HG03045 (cell line): ENCODE results near the gene PLPPR1.
"Not testable (repeated sequence)": the region's sequence is repeated elsewhere in the genome, so short reads cannot be mapped to it uniquely, and the experiment has no call there.

Experiments
- ATAC-seq: cut with Tn5 transposase; IDR thresholded peaks from one replicate; pipeline ENCODE4 v1.9.1; 2021; ENCODE audit warnings: mild to moderate bottlenecking, moderate library complexity; ENCODE audit not compliant: unreplicated experiment

The PLPPR1 gene

DNA sequence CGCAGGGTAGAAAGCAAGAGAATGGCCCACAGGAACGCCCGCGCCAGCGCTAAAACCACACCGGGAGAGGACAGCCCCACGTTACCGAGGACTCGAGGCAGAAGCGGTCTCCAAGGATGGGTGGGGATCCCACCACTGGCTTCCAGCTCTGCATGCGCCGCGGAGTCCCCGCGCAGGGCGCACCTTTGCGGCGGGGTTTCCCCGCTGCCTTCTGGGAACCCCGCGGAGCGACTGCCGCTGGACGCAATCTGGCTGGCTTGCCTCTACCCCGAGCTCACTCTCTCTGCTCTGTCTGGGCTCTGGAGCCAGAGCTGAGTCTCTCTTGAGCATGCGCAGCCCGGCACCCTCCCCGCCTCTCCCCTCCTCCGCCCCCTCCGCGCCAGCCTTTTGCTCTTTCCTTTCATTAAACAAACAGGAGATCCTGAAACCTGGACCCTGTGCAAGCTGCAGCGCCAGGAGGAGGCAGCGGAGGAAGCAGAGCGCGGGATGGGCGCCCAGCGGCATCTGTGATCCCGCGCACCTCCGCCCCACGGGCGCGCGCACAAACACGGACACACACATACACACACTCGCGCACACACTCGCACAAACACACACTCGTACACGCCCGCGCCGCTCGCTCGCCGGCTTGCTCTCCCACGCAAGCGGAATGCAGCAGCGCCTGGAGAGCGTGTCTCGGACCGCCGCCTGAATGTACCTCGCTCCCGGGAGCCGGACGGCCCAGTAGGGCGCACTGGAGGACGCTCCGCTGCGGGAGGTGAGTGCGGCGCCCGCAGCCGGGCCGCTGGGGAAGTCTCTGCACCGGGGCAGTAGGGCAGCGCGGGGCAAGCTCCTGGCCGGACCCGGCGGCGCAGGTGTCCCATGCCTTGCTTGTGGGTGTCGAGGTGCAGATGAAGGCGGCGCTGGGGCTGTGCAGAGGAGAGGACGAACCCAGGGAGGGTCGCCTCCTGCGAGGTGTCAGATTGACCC, at the start of gene PLPPR1:
TSS of gene PLPPR1 (plus strand) at position 382 of the 969 bp plus-strand sequence.
- no peak for ATAC-seq

DNA sequence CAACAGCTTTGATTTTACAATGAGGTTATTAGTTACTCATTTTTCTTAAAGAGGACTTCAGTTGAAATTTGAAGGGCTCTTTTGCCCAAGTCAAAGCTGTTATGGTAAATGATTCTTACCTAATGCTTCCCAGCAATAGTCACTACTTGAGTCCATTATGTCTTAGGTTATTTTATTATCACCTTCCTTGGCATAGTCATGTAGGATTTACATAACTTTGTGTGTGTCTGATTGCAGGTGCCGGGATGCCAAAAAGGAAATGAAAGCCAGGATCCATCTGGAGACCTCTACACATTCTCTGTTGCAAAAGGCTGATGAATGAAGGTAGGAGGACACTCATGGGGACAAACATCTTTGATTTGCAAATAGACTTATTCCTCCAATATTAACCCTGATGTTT, 38.8 kb upstream of the PLPPR1 start:
- ATAC-seq, result no peak

DNA sequence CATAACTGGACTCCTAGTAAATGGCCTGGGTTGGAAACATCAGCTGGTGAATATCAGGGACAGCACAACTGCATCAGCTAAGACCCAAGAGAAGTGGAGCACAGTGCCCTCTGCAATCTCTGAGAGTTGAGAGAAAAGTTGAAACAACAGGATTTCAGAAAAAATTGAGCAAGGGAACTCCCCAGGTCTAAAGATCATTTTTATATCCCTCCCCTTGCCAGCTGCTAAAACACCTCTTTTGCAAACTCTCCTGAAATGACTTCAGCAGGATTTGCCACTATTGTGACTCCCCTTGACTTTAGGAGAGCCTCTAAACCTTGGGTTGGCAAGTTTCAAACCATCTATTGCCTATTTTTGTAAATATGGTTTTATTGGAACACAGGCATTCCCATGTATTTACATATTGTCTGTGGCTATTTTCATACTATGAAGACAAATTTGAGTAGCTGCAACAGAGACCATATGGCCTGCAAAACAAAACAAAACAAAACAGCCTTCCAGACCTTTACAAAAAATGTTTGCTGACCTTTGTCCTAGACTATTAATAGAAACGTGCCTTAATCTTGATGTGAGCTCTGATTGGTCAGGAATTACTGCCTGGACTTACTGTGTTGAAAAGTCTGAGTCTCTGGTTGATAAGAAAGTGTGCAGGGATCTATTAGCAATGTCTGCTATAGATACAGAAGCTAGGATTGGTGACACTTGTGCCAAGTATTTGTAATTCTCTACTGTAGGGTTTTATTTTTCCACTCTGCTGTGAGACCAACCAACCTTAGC, 37.7 kb upstream of the PLPPR1 start:
- ATAC-seq, result no peak

DNA sequence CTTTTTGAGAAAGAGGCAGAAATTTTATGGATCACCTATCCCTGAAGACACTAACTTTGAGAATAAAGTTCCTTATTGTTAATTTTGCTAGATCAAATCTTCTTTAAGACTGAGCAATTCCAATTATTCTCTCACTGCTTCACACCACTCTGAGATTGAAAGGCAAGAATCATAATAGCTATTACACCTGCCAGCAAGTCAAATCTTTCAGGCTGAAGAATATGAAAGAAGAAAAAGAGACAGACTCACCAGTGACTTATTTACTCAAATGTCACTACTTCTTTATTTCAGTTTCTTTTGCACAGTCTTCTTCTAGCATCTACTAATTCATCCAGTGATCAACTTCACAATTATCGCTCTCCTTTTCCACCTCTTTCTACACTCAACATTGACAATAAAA, 35.9 kb upstream of the PLPPR1 start:
- ATAC-seq, result no peak

DNA sequence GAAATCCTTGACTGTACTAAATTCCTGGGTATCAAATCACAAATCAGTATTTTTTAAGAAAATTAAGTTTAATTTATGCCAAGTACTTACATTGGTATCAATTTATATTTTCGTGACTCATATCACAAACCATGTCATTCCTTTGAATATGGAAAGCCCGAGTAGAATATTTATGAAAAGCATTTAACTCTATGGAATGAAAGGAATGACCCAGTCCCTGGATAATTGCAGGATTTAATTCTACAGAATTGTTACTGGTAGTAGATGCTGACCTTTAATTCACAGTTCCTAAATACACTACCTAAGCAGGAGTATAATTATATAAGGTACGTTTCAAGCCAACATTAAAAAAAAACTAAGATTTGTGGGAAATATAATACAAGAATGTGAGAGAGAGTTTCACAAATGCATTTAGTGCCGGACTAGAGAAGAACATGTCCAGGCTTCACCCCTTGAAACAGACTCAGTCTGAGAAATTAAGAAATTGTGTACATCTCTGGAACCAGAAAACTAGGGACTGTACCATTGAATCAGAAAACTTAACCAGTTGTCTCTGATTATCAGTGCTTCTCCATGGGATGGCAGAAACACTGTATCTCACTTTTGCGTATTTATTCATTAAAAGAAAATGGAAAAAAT, 28.5 kb upstream of the PLPPR1 start:
- no peak for ATAC-seq

DNA sequence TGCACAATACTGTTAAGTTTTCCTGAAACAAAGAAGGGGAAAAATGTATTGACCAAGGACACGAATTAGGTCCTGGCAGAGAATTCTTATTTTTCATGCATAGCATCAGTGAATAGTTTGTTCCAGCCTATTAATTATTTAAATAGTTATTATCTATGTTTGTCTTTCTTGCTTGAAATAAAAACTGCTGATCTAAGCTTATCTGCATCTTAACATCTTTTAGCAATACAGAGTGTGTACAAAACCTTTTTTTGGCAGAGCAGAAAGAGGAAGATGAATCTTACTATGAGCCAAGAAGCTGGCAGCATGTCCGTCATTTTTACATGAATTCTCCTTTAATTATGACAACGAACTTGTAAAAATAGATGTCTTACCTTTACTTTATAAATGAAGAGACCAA, 23.3 kb upstream of the PLPPR1 start:
- ATAC-seq, result no peak

DNA sequence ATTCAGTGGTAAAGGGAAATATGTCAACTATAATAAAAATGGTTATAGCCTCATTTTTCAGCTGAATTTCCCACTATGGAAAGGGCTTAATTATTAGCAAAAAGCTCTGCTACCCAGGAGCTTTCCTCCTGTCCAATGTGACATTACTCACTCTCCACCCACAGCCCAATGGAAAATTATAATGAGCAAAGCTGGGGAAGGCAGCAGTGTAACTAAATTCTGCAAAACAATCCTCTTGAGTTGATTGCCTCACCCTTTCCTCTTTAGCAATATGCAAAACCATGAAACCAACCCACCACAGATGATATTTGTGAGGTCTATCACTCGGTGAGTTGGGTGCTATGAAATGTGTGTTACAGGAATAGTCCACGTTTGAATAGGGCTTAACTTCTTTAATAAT, 14.0 kb upstream of the PLPPR1 start:
- no peak for ATAC-seq

DNA sequence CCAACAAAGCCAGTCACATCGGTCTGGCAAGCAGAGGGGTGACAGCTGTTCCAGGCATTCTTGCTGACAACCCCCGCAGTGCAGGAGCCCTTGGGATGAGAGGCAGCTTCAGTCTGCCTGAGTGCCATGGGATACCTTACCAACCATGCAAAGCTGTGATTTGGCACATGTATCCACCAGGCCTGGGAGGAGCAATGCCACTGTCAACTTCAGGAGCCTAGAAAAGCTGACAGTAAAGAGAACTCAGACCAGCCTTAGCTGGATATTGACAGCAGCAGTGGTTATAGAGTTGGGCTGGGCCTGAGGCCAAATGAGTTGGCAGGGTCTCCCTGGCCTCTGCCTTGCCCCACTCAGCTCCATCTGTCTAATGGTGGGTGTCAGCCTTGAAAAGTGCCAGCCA, 10.1 kb upstream of the PLPPR1 start:
- ATAC-seq, result no peak

DNA sequence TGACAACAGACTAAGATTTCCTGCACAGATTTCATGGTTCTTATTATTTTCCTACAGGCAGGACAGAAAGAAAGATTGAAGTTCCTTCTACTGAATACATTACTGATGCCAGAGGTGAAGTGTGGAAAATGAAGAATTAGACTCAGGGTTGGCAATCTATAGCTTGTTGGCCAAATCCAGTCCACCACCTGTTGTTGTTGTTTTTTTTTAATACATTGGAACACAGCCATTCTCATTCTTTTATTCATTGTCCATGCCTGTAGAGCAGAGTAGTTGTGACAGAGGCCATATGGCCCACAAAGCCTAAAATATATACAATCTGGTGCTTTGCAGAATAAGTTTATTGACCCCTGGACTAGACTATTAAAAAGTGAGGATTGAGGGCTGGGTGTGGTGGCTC, 5.8 kb upstream of the PLPPR1 start:
- ATAC-seq, result no peak

DNA sequence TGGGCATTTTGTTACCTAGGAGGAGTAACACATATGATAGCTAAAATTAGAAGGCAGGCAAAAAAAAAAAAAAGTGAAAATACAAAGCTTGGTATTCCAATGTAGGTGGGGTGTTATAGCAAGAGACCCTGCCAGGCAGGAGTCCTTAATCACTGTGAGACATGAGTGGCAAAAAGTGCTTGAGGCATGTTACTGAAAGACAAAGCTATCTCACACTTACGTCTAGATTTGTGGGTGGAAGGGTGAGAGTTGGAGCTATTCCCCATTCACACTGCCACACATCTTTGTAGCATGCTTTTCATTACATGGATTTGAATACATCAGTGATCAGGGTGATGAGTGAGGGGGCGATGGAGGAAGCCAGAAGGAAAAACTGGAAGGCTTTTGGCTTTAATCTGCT, 2.6 kb upstream of the PLPPR1 start:
- ATAC-seq, result no peak

DNA sequence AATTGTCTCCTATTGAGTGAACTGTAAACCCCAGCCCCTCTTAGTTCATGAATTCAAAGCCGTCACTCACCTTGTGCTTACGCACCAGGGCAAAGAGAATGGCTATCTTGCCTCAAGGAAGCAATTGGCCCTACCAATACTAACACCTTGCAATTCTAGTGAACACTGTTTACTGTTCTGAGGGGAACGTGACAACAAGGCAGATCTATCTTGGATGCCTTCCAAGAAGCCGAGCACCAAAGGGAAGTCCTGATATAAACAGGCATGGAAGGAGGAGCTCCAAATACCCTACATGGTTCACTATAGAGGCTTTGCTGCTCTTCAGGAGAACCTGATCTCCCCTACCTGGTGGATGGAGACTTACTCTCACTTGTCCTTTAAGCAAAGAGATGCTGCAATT, 1.7 kb upstream of the PLPPR1 start:
- no peak for ATAC-seq

DNA sequence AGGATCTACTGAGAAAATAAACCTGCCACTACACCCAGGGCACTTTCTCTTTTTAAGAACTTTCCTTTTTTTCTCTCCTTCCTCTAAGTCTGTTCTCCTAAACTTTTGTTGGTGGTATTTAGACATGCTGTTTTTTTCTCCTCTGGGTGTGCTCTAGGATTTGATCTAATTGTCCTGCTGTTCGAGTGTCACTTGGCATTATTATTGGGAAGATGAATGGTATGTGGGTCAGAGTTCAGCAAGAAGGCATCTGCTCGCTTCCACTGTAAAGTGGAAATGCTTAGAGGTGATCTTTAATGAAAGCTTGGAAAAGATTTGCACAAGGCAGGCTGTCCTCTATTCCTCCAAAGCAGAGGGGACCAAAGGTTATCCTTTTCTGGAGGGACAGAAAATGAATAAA, 1.3 kb upstream of the PLPPR1 start:
- ATAC-seq, result no peak

DNA sequence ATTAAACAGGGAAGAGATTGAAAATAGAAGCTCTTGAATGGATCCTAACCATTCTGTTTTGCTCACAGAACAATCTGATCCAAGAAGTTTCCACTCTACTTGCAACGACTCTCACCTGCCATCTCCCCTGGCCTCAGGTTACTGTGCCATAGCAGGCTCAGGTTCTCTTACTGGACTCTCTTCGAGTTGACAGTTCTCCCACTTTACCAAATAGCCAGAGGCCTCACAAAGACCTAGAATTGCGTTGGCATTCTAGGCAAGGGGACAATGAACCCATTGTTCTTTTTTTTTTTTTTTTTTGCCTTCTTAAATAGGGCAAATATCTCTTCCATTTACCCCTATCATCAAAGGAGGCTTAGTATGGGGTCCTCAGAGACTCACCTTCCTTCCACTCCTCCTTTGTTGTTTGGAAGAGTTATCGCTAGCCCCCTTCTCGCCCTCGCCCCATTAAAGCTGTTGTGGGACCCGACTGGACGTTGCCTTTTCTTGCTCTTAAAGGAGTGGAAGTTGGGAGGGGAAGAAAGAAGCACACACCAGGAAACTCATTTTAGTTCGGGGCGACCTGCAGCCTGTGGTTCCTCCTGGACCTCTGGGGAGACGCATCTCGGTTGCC, 688 bp upstream of the PLPPR1 start:
- no peak for ATAC-seq

DNA sequence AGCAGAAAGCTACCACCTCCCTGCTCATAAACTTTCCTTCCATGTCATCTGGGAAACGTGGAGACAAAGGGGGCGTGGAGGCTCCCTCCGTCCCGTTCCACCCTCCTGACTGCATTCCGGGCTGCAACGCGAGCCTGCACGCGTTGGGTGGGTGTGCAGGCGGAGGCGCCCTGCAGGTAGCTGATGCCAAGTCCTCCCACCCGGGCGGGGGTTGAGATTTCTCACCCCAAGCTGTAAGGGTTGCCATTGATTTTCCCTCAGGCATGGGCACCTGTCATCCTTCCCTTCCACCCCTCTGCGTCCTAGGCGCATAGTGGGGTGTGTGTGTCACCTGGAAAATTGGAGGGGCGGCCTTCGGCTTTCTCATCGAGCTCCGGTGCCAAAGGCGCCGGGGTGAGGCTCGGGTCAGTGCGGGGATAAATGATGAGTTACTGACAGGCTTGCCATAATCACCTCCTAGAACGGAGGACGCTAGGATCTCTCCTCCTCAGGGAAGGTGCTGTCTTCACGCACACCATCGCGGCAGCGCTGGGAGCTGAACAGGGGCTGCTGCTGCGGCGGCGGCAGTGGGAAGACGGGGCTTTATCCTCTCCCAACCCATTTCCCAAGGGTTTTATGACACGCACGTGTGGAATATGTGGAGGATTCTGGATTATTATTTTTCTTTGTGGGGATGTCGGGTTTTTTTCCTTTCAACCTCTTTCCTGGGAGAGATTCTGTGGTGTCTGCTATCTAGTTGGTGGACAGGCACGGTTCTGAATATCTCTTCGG, 973 bp downstream of the PLPPR1 start:
- no peak for ATAC-seq

DNA sequence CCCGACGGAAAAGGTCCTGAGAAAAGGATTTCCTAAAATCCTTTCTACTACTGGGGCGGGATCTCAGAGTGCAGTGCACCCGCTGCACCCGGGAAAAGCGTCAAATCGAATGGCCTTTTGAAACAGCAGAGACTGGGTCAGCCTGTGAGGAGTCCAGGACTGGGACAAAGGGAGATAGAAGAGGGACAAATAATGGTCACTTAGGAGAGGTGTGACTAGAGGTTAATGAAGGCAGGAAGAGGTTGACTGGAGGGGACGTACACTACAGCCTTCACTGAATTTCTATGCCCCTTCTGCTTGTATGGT, 1.5 kb downstream of the PLPPR1 start:
- no peak for ATAC-seq

DNA sequence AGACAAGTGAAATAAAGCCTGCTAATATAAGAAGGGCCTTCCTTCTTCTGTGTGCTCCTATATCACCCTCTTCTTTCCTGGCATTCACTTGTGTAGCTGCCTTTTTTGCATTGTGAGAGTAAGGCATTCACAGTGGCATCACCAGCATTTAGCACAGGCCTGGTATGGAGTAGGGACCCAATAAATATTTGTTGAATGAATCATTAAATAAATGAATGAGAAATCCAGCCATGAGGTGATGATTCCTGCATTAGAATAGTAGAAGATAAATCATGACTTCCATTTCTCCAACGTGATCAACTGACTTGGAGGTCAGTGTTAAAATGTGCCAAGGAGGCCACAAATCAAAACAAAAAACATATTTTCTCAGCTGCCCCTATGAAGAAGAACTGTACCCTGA, 3.9 kb downstream of the PLPPR1 start:
- ATAC-seq, result no peak

DNA sequence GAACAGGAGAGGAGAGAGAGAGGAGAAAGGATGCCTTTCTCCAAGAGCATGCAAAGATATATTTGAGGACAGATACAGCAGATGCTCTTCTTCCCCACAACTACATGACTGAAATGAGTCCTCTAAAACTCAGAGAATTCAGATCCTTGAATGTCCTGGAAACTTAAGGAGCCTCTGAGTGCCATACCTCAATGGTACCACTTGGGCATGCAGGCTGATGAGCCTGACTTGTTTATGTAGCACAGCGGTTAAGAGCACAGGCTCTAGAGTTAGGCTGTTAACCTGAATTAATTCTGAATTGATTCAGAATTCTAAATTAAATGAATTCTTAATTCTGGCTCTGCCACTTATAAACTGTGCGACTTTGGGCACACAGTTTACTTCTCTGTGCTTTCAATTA, 5.7 kb downstream of the PLPPR1 start:
- ATAC-seq, result no peak

DNA sequence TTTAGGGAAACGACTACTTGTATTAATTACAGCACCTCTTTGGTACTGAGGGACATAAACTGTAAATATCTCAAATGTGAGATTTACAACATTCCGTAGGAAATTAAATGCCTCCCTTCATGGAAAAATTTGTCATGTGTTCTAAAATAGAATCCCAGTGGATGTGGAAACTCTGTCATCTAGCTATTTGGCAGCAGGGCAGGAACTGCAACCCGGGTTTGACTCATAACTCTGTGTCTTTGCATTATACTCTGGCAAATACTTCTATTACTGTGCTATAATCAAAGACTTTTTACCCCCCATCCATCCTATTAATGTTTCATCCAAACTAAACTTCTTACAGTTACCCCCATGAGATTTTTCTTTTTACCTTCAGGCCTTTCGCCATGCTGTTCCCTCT, 6.6 kb downstream of the PLPPR1 start:
- no peak for ATAC-seq

DNA sequence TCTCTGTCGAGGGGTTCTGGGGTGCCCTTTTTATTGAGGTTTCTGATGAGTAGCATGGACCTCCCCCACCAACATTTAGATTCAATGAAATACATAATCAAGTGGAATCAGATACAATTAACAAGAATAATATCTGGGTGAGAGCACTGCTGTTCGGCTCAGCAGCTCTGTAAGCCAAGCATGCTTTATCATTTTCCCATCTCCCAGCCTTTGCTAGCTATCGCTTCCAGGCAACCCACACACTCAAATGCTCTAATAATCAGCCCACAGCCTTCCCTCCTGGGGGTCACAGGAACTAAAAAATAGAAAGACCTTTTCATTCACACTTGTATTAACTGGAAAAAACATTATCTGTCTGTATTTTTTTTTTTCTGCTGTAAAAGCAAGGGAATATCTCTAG, 8.9 kb downstream of the PLPPR1 start:
- no peak for ATAC-seq

DNA sequence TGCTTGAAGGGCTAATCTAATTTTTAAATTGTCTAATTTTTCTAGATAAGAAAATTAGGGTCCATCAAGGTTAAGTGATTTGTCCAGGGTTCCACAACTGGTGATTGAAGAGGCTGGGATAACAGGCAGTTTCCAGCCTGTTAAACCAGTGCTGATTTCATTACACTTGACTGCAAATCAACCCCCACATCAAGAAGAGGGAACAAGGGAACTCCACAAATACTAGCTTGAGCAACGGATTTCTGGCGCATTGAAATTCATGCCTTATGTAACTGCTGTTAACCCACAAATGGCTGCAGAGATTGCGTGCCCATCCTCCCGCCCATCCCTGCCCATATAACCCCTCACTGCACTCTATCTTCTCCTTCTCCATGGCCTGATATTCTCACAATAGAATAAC, 10.0 kb downstream of the PLPPR1 start:
- ATAC-seq, result no peak

DNA sequence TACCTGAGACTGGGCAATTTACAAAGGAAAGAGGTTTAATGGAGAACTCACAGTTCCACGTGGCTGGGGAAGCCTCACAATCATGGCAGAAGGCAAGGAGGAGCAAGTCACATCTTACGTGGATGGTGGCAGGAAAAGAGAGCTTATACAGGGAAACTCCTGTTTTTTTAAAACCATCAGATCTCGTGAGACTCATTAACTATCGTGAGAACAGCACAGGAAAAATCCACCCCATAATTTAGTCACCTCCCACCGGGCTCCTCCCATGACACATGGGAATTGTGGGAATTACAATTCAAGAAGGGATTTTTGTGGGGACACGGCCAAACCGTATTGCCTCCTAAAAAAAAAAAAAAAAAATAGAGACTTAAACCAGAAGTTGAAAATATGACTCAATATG, 11.1 kb downstream of the PLPPR1 start:
- ATAC-seq, result not testable (repeated sequence)
